22Rv1 (cell line): ENCODE data around the gene NRXN3.

Experiments
- H3K27ac ChIP-seq: fragments of 450-650 bp; 2 replicates; pipeline ENCODE4 v1.5.1; 2017
- CTCF ChIP-seq: fragments of 450-650 bp; IDR thresholded peaks from 2 replicates; pipeline ENCODE4 v1.5.1; 2017; ENCODE audit warnings: mild to moderate bottlenecking
- ZFX ChIP-seq: fragments of 450-650 bp; IDR thresholded peaks from 2 replicates; pipeline ENCODE4 v1.6.1; 2017; ENCODE audit warnings: antibody characterized with exemption, borderline replicate concordance

NRXN3 gene

DNA sequence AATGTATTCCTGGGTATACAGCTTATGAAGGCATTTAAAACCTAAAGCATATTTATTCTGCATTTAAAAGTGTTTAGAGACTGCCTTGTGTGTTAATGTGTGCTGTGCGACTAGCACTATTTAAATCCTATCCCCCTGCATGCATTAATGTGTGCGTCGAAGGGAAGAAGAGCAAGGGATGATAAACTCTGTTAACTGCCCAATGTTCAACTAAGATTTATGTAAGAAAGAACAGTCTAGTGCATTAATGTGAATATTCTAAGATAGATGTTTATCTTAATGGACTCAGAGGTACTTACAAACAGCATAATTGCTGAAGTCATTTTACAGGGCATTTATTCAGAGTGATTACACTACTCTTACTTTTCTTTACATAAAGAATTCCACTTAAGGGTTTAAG, 1616.3 kb downstream of the NRXN3 start:
- no peak for TF ChIP-seq ZFX
- TF ChIP-seq CTCF = no peak
- no peak overlapping the region for H3K27ac ChIP-seq

- TF ChIP-seq CTCF (no peak), ZFX (no peak)
- no peak overlapping the region for H3K27ac ChIP-seq
Observed at GRCh38 chr14:79788346-79788745, 1618.2 kb downstream of the NRXN3 start.

GRCh38 chr14:79791055-79791732, 1621.0 kb downstream of the NRXN3 start:
- TF ChIP-seq CTCF = no peak
- TF ChIP-seq ZFX = no peak
- H3K27ac ChIP-seq = no peak overlapping the region

- no peak overlapping the region for H3K27ac ChIP-seq
- TF ChIP-seq ZFX = no peak
- no peak for TF ChIP-seq CTCF
Observed at GRCh38 chr14:79802093-79802492, 1631.9 kb downstream of the NRXN3 start.

DNA sequence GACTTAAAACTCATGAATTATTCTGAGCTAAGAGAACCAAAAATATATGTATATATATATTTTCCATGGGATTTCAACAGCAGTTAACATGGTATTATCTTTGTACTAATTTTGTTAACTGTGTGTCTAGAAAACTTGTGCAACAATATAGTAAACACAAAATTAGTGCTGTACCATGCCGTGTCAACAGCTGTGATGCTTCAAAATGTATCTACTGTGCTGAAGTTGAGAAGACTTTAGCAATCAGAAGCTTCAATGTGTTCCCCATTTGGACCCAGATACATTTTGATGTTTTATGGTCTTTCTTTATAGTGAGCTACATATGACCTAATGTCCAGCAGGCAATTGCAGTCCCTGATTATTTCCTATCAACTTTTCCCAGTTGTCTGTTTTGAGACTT, 1635.5 kb downstream of the NRXN3 start:
- no peak for TF ChIP-seq CTCF
- TF ChIP-seq ZFX = no peak
- H3K27ac ChIP-seq = no peak overlapping the region

GRCh38 chr14:79809849-79810612, 1639.9 kb downstream of the NRXN3 start:
- no peak overlapping the region for H3K27ac ChIP-seq
- TF ChIP-seq ZFX (no peak), CTCF (peak; percentile 55)

DNA sequence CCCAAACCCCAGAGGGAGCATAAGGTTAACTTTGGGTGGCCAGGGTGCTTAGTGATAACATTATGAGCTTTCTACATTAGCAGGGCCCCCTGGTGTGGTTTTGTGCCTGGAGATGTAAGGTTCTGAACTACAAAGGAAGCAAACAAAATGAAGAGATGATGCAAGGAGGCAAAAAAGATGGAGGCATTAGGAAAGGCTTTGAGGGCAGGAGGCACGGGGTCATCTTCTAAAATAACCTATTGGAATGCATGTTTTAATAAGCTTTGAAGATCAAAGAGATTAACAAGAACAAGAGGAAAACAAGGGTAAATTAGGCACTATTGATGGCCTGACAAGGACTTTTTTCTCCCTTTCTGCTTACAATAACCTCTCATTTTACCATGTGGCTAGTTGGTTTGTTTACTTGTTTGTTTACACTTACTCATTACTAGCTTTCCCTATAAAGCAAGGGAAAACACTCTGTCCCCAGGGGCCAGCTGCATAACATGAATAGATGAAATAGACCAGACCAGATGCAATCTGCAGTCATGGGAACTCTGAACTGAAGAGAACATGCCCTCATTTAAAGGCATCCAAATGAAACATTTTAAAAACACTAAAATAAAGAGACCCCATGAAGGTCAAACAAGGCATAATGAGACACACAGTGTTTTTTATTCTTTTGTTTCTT, 1650.8 kb downstream of the NRXN3 start:
- TF ChIP-seq ZFX = no peak
- TF ChIP-seq CTCF = no peak
- no peak overlapping the region for H3K27ac ChIP-seq
